EL (cell line): ENCODE results near the gene CLDN3.
"Not testable (repeated sequence)": the region's sequence is repeated elsewhere in the genome, so short reads cannot be mapped to it uniquely, and the experiment has no call there.

Source experiments
- DNase-seq: peaks from one replicate; pipeline ENCODE4 v3.0.0-alpha.2; 2016

The CLDN3 gene

GRCh38 chr7:73736885-73737284 is 33.2 kb downstream of the CLDN3 start:
- DNase-seq = no peak

GRCh38 chr7:73735528-73735905 is 34.6 kb downstream of the CLDN3 start:
- no peak for DNase-seq

- peak; percentile 95 for DNase-seq
Measured at GRCh38 chr7:73734619-73735527, 35.2 kb downstream of the CLDN3 start.

GRCh38 chr7:73732397-73732796 is 37.7 kb downstream of the CLDN3 start:
- no peak for DNase-seq

GRCh38 chr7:73730485-73730884 is 39.6 kb downstream of the CLDN3 start:
- DNase-seq = no peak

- no peak for DNase-seq
Measured at GRCh38 chr7:73728551-73728950, 41.5 kb downstream of the CLDN3 start.

GRCh38 chr7:73727952-73728351 is 42.1 kb downstream of the CLDN3 start:
- DNase-seq = no peak

- DNase-seq = no peak
Measured at GRCh38 chr7:73726083-73726466, 44.0 kb downstream of the CLDN3 start.

GRCh38 chr7:73723813-73724212 is 46.3 kb downstream of the CLDN3 start:
- DNase-seq = no peak

- DNase-seq = no peak
Measured at GRCh38 chr7:73722785-73723184, 47.3 kb downstream of the CLDN3 start.

- DNase-seq = not testable (repeated sequence)
Measured at GRCh38 chr7:73722182-73722581, 47.9 kb downstream of the CLDN3 start.

- no peak for DNase-seq
Measured at GRCh38 chr7:73721377-73721817, 48.7 kb downstream of the CLDN3 start.

GRCh38 chr7:73720443-73720842 is 49.6 kb downstream of the CLDN3 start:
- not testable (repeated sequence) for DNase-seq

GRCh38 chr7:73719806-73720169 is 50.3 kb downstream of the CLDN3 start:
- DNase-seq = no peak
